Lower lobe of right lung (tissue), 2 donors: ENCODE data around the gene A2ML1. TPM values are rescaled to one million over a fixed set of nuclear protein-coding genes. Genes with fewer than 3 reads are reported as not detected.

Experiments
- ATAC-seq, 2 donors: fragments of 200-7000 bp; cut with Tn5 transposase; one replicate each; pipeline ENCODE4 v1.9.1; 2020 to 2022; ENCODE audit warnings: mild to moderate bottlenecking in 2 of 2, moderate library complexity in 2 of 2
- DNase-seq: peaks from one replicate; pipeline ENCODE4 v3.0.0-alpha.2; 2020
- H3K27ac ChIP-seq: fragments of 200-600 bp; one replicate; pipeline ENCODE4 v1.8.0; 2022
- H3K27me3 ChIP-seq: fragments of 200-600 bp; one replicate; pipeline ENCODE4 v1.8.0; 2022; ENCODE audit warnings: low read depth
- H3K36me3 ChIP-seq: fragments of 200-600 bp; one replicate; pipeline ENCODE4 v1.8.0; 2022; ENCODE audit warnings: mild to moderate bottlenecking
- H3K4me1 ChIP-seq: fragments of 200-600 bp; one replicate; pipeline ENCODE4 v1.8.0; 2022
- H3K4me3 ChIP-seq: fragments of 200-600 bp; one replicate; pipeline ENCODE4 v1.8.0; 2022; ENCODE audit warnings: mild to moderate bottlenecking
- H3K9me3 ChIP-seq: fragments of 200-600 bp; one replicate; pipeline ENCODE4 v1.8.0; 2022
- intact Hi-C: fragments of 100-400 bp; cut with DNase I; formaldehyde crosslinking; loops from one replicate; pipeline ENCODE4 v1.11.0; 2022
- total RNA-seq: library from RNA; stranded (reverse); fragmentation: NEBNext Ultra II Directional; extraction: Animal tissue kit (Norgen Biotek cat#: 25700); gene quantifications from one replicate; pipeline ENCODE4 v1.2.1, GENCODE V29; 2021
- TF ChIP-seq, protein P1 (sequence below): fragments of 200-600 bp; IDR thresholded peaks from one replicate; pipeline ENCODE4 v1.8.0; 2022; ENCODE audit warnings: antibody characterized with exemption, mild to moderate bottlenecking
- donor health status: DM: no; HTN: yes; CAD: no; lungs with severe emphysema.

A2ML1 gene
- total RNA-seq, 1 donor from 2014 or later: not detected

DNA sequence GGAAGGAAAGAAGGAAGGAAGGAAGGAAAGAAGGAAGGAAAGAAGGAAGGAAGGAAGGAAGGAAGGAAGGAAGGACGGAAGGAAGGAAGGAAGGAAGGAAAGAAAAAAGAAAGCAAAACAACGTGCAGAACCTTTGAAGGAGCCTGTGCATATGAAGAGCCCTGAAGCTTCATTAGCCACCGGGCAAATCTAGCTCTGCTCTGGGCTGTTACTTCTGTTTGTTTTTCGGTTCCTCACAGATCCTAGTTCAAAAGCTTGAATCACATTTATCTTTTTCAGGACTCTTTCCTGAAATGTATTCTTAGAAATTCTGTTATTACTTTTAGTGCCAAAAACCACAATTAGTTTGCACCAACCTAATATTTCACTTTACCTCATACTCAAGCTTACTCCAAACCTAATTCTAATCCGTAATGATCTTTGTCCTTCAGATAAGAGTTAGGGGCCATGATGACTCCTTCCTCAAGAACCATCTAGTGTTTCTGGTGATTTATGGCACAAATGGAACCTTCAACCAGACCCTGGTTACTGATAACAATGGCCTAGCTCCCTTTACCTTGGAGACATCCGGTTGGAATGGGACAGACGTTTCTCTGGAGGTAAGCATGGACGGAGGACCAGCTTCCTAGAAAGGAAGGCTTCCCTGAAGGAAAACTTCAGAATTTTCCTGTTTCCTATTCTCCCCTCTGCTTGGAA, 18.7 kb downstream of the A2ML1 start:
- no peaks in the 10 kb centered on the region for H3K9me3 ChIP-seq
- intact Hi-C loops: no loop called here
- TF ChIP-seq, protein P1, sequence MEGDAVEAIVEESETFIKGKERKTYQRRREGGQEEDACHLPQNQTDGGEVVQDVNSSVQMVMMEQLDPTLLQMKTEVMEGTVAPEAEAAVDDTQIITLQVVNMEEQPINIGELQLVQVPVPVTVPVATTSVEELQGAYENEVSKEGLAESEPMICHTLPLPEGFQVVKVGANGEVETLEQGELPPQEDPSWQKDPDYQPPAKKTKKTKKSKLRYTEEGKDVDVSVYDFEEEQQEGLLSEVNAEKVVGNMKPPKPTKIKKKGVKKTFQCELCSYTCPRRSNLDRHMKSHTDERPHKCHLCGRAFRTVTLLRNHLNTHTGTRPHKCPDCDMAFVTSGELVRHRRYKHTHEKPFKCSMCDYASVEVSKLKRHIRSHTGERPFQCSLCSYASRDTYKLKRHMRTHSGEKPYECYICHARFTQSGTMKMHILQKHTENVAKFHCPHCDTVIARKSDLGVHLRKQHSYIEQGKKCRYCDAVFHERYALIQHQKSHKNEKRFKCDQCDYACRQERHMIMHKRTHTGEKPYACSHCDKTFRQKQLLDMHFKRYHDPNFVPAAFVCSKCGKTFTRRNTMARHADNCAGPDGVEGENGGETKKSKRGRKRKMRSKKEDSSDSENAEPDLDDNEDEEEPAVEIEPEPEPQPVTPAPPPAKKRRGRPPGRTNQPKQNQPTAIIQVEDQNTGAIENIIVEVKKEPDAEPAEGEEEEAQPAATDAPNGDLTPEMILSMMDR: no peak
- H3K4me1 ChIP-seq: no peaks in the 10 kb centered on the region
- no peak overlapping the region for H3K4me3 ChIP-seq
- no peak overlapping the region for H3K27ac ChIP-seq
- ATAC-seq (no peak), DNase-seq (no peak)
- no peaks in the 10 kb centered on the region for H3K27me3 ChIP-seq
- H3K36me3 ChIP-seq: no peaks in the 10 kb centered on the region

DNA sequence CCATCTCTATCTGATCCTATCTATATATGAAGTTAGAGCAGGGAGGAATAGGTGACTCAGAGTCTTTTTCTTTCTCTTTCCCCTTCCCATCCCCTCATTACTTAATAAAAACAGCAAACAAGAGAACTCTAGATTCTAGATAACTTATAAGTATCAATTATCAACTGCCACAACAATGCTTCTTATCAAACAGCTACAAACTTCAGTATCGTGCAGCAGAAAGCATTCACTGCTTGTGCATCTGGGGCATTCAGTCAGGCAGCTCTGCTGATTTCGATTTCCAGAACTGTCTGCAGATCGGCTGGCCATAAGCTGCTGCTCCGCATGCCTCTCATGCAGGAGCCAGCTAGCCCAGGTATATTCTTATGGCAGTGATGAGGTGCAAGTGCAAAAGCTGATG, 19.4 kb downstream of the A2ML1 start:
- no peaks in the 10 kb centered on the region for H3K27me3 ChIP-seq
- DNase-seq: no peak
- TF ChIP-seq, protein P1: no peak
- no peaks in the 10 kb centered on the region for H3K9me3 ChIP-seq
- H3K4me3 ChIP-seq: no peak overlapping the region
- H3K27ac ChIP-seq: no peak overlapping the region
- H3K4me1 ChIP-seq: no peaks in the 10 kb centered on the region
- no peaks in the 10 kb centered on the region for H3K36me3 ChIP-seq
- ATAC-seq: no peak
- intact Hi-C loops: no loop called here

DNA sequence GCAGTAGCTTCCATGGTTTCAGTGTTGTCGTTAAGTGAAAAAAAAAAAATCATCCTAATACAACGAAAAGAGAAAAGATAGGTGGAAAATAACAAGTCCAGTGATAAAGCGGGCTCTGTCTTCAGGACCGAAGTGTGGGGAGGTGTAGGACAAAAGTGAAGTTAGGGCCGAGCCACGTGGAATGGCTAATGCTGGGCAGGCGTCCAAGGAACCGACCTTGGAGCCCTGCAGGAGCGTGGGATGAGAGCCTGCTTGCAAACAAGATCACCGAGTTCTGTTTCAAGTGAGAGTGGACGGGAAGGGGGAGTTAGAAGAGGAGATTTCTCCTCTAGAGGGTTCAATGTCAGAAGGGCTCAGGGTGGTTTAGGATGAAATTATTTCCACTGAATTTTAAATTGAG, 22.2 kb downstream of the A2ML1 start:
- DNase-seq (no peak), ATAC-seq (peak in 1 of 2 donors; percentile 68)

DNA sequence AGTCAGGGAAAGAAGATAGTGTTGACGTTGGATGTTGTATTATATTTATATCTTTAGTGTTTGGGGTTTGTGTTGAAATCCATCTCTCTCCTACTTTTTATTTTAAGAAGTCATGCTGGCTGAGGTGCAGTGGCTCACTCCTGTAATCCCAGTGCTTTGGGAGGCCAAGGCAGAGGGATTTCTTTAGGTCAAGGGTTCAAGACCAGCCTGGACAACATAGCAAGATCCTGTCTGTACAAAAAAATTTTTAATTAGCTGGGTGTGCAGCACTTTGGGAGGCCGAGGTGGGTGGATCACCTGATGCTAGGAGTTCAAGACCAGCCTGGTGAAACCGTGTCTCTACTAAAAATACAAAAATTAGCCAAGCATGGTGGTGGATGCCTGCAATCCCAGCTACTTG, 23.9 kb downstream of the A2ML1 start:
- Histone ChIP-seq H3K36me3 (no peaks in the 10 kb centered on the region), H3K27ac (no peak overlapping the region), H3K27me3 (no peaks in the 10 kb centered on the region), H3K4me3 (no peak overlapping the region), H3K4me1 (no peaks in the 10 kb centered on the region), H3K9me3 (no peaks in the 10 kb centered on the region)
- intact Hi-C loops: no loop called here
- no peak for ATAC-seq
- TF ChIP-seq, protein P1: no peak
- DNase-seq: no peak

More for the DNA sequence above, 22.2 kb downstream of the A2ML1 start:
- Histone ChIP-seq H3K4me1 (no peaks in the 10 kb centered on the region), H3K36me3 (no peaks in the 10 kb centered on the region), H3K27me3 (no peaks in the 10 kb centered on the region), H3K4me3 (no peak overlapping the region), H3K27ac (no peak overlapping the region), H3K9me3 (no peaks in the 10 kb centered on the region)
- TF ChIP-seq, protein P1: no peak
- intact Hi-C loops: no loop called here

DNA sequence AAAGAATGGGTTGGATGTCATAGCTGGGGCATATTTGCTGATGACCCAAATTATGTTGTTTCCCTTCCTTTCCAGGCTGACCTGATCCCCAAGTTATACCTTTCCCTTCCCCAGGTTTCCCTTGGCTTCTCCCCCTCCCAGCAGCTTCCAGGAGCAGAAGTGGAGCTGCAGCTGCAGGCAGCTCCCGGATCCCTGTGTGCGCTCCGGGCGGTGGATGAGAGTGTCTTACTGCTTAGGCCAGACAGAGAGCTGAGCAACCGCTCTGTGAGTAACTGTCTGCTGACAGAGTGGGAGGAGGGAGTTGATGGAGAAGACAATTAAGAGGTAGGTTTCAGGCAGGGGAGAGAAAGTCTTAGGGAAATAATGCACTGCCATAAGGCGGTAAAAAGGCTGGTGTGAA, 25.0 kb downstream of the A2ML1 start:
- no peaks in the 10 kb centered on the region for H3K9me3 ChIP-seq
- ATAC-seq (no peak), DNase-seq (no peak)
- no peak overlapping the region for H3K4me3 ChIP-seq
- H3K4me1 ChIP-seq: no peaks in the 10 kb centered on the region
- H3K27me3 ChIP-seq: no peaks in the 10 kb centered on the region
- TF ChIP-seq, protein P1: no peak
- no peak overlapping the region for H3K27ac ChIP-seq
- intact Hi-C loops: no loop called here
- no peaks in the 10 kb centered on the region for H3K36me3 ChIP-seq
